Right ventricle myocardium inferior (tissue), 1 donor: ENCODE results near the gene VAV3. TPM values are rescaled to one million over a fixed set of nuclear protein-coding genes. Genes with fewer than 3 reads are reported as not detected.
"Not testable (repeated sequence)": the region's sequence is repeated elsewhere in the genome, so short reads cannot be mapped to it uniquely, and the experiment has no call there.

Source experiments
- ATAC-seq: fragments of 200-7000 bp; cut with Tn5 transposase; one replicate; pipeline ENCODE4 v1.9.1; 2020; ENCODE audit warnings: mild to moderate bottlenecking, moderate library complexity
- DNase-seq: peaks from one replicate; pipeline ENCODE4 v3.0.0; 2021; ENCODE audit errors: missing footprints
- intact Hi-C: fragments of 100-400 bp; cut with DNase I; formaldehyde crosslinking; loops from one replicate; pipeline ENCODE4 v1.11.0; 2022
- total RNA-seq: library from RNA; stranded (reverse); fragmentation: NEBNext Ultra II Directional; extraction: Animal tissue kit (Norgen Biotek cat#: 25700); gene quantifications from one replicate; pipeline ENCODE4 v1.2.1, GENCODE V29; 2021
- donor health status: DM: no; HTN: yes; CAD: no; lungs with severe emphysema.

VAV3 gene
- total RNA-seq, 1 donor from 2014 or later = 1.7 TPM

- DNase-seq (no peak), ATAC-seq (no peak)
- intact Hi-C loops = no loop called here
Measured at GRCh38 chr1:107657356-107657755, 307.6 kb downstream of the VAV3 start.

- intact Hi-C loops = no loop called here
- no peak for DNase-seq
Measured at GRCh38 chr1:107653765-107654164, 311.2 kb downstream of the VAV3 start.

GRCh38 chr1:107653005-107653404, 312.0 kb downstream of the VAV3 start:
- ATAC-seq (no peak), DNase-seq (no peak)
- intact Hi-C loops = no loop called here

More at GRCh38 chr1:107653765-107654164, 311.2 kb downstream of the VAV3 start:
- no peak for ATAC-seq

GRCh38 chr1:107650825-107651224, 314.2 kb downstream of the VAV3 start:
- ATAC-seq, intact Hi-C loops, DNase-seq: not testable (repeated sequence)

GRCh38 chr1:107649023-107649422, 316.0 kb downstream of the VAV3 start:
- intact Hi-C loops = no loop called here
- ATAC-seq = no peak
- DNase-seq = no peak

GRCh38 chr1:107648071-107648470, 316.9 kb downstream of the VAV3 start:
- no peak for DNase-seq
- intact Hi-C loops = no loop called here
- ATAC-seq = no peak

- intact Hi-C loops = no loop called here
- no peak for ATAC-seq
- no peak for DNase-seq
Measured at GRCh38 chr1:107647012-107647411, 318.0 kb downstream of the VAV3 start.

GRCh38 chr1:107643766-107644165, 321.2 kb downstream of the VAV3 start:
- intact Hi-C loops = no loop called here
- ATAC-seq (no peak), DNase-seq (no peak)

- no peak for ATAC-seq
- peak; percentile 60 for DNase-seq
- intact Hi-C loops = no loop called here
Measured at GRCh38 chr1:107640207-107640606, 324.8 kb downstream of the VAV3 start.

- no peak for DNase-seq
- ATAC-seq = no peak
- intact Hi-C loops = no loop called here
Measured at GRCh38 chr1:107637101-107637500, 327.9 kb downstream of the VAV3 start.

- ATAC-seq = no peak
- intact Hi-C loops = no loop called here
- no peak for DNase-seq
Measured at GRCh38 chr1:107633596-107633995, 331.4 kb downstream of the VAV3 start.

- no peak for ATAC-seq
- no peak for DNase-seq
- intact Hi-C loops = no loop called here
Measured at GRCh38 chr1:107626073-107626796, 338.7 kb downstream of the VAV3 start.

- ATAC-seq = no peak
- DNase-seq = no peak
- intact Hi-C loops = no loop called here
Measured at GRCh38 chr1:107625405-107626029, 339.5 kb downstream of the VAV3 start.

GRCh38 chr1:107623431-107623830, 341.5 kb downstream of the VAV3 start:
- intact Hi-C loops = no loop called here

GRCh38 chr1:107622966-107623365, 342.0 kb downstream of the VAV3 start:
- ATAC-seq = no peak
- intact Hi-C loops = no loop called here
- no peak for DNase-seq

More at GRCh38 chr1:107623431-107623830, 341.5 kb downstream of the VAV3 start:
- no peak for ATAC-seq
- no peak for DNase-seq

GRCh38 chr1:107622535-107622934, 342.4 kb downstream of the VAV3 start:
- intact Hi-C loops = no loop called here
- DNase-seq = no peak
- ATAC-seq = no peak

- no peak for ATAC-seq
- intact Hi-C loops = no loop called here
Measured at GRCh38 chr1:107620753-107621152, 344.2 kb downstream of the VAV3 start.

GRCh38 chr1:107618539-107618938, 346.4 kb downstream of the VAV3 start:
- intact Hi-C loops = no loop called here
- ATAC-seq (no peak), DNase-seq (no peak)

More at GRCh38 chr1:107620753-107621152, 344.2 kb downstream of the VAV3 start:
- DNase-seq = no peak

- no peak for ATAC-seq
- no peak for DNase-seq
- intact Hi-C loops = no loop called here
Measured at GRCh38 chr1:107617921-107618320, 347.1 kb downstream of the VAV3 start.

GRCh38 chr1:107617456-107617855, 347.5 kb downstream of the VAV3 start:
- no peak for DNase-seq
- intact Hi-C loops = no loop called here
- ATAC-seq = no peak
